ENCODE results near the gene RAX2.

- TF ChIP-seq CTCF (IDR thresholded peaks at IDR 0.05): no peak
- no peak for TF ChIP-seq POLR2AphosphoS5 (IDR thresholded peaks at IDR 0.05; ENCODE audit: insufficient read depth in 1 of 2, low read depth in 1 of 2)
Observed at GRCh38 chr19:3814648-3815047, 42.6 kb upstream of the RAX2 start.
